Endothelial cell of umbilical vein (primary cell): ENCODE measurements around the gene SEC11A. TPM values are rescaled to one million over a fixed set of nuclear protein-coding genes. Genes with fewer than 3 reads are reported as not detected.

Experiments
- BruUV-seq: library from RNA; stranded (reverse); fragments of 400-500 nt; replicated peaks from 2 replicates; lab custom pipeline; 2021; lab: Mats Ljungman, UMichigan
- CTCF ChIA-PET: fragments of 300-600, 350-600 bp; sonication (Branson Sonifier 250); formaldehyde crosslinking; loops from one replicate; lab custom pipeline; 2021; ENCODE audit warnings: antibody characterized with exemption, inconsistent platforms; lab: Charles Lee
- POLR2A ChIA-PET: fragments of 300-600, 350-600 bp; sonication (Branson Sonifier 250); formaldehyde crosslinking; loops from one replicate; lab custom pipeline; 2021; ENCODE audit warnings: antibody characterized with exemption, inconsistent platforms; lab: Charles Lee
- DNase-seq: peaks from one replicate; pipeline ENCODE4 v3.0.0-alpha.2; 2011; ENCODE audit warnings: low read depth, low spot score
- FAIRE-seq: peaks from 2 replicates; lab custom pipeline; 2011; peaks lifted over from hg19 to GRCh38; lab: Jason Lieb, UNC
- H2AFZ ChIP-seq: 2 replicates; pipeline ENCODE4 v1.6.0; 2012; ENCODE audit warnings: low read depth, low read length, control low read depth, inconsistent platforms
- H3K27ac ChIP-seq: 2 replicates; pipeline ENCODE4 v1.5.1; 2011; ENCODE audit warnings: low read depth, mild to moderate bottlenecking, control low read depth, low read length, moderate library complexity; ENCODE audit not compliant: insufficient read depth
- H3K27me3 ChIP-seq, 2 experiments: 2 replicates each; pipeline versions ENCODE4 v1.6.0 to v1.6.1; 2011; ENCODE audit warnings: low read length in 2 of 2, mixed read lengths in 1 of 2; ENCODE audit not compliant: control insufficient read depth in 2 of 2, insufficient read depth in 2 of 2
- H3K36me3 ChIP-seq, 2 experiments: 2 replicates in 1 of 2; 3 replicates in 1 of 2; pipeline ENCODE4 v1.5.1; 2011; ENCODE audit warnings: low read length in 2 of 2, mild to moderate bottlenecking in 1 of 2, moderate library complexity in 1 of 2; ENCODE audit not compliant: control insufficient read depth in 2 of 2, insufficient read depth in 2 of 2; ENCODE audit errors: extremely low read depth in 1 of 2
- H3K4me1 ChIP-seq: 3 replicates; pipeline ENCODE4 v1.5.1; 2011; ENCODE audit warnings: mild to moderate bottlenecking, low read length; ENCODE audit not compliant: control insufficient read depth, insufficient read depth; ENCODE audit errors: extremely low read depth
- H3K4me2 ChIP-seq: 2 replicates; pipeline ENCODE4 v1.6.1; 2011; ENCODE audit warnings: low read length, control low read depth, mixed read lengths; ENCODE audit not compliant: insufficient read depth
- H3K4me3 ChIP-seq, 3 experiments: fragments of 200-600 bp in 1 of 3; sonication (generic), shearing (Covaris generic) in 1 of 3; replicated peaks in 1 of 3; 2 replicates each; pipeline ENCODE4 v1.5.1; 2011 to 2016; ENCODE audit warnings: control low read depth in 3 of 3, low read length in 3 of 3, mild to moderate bottlenecking in 2 of 3, inconsistent platforms in 1 of 3, low read depth in 1 of 3, moderate library complexity in 1 of 3; ENCODE audit not compliant: insufficient read depth in 1 of 3
- H3K79me2 ChIP-seq: 2 replicates; pipeline ENCODE4 v1.6.0; 2012; ENCODE audit warnings: low read length, inconsistent platforms; ENCODE audit not compliant: control insufficient read depth, insufficient read depth
- H3K9ac ChIP-seq: replicated peaks from 2 replicates; pipeline ENCODE3; 2011; ENCODE audit warnings: low read length, control low read depth; ENCODE audit not compliant: insufficient read depth; ENCODE audit errors: extremely low read depth
- H3K9me1 ChIP-seq: replicated peaks from 3 replicates; pipeline ENCODE4 v1.6.0; 2011; ENCODE audit warnings: mild to moderate bottlenecking, low read length; ENCODE audit not compliant: control insufficient read depth, insufficient read depth; ENCODE audit errors: extremely low read depth
- H3K9me3 ChIP-seq: replicated peaks from 2 replicates; pipeline ENCODE4 v1.5.1; 2012; ENCODE audit warnings: low read length, inconsistent platforms; ENCODE audit not compliant: control insufficient read depth, insufficient read depth
- H4K20me1 ChIP-seq: replicated peaks from 2 replicates; pipeline ENCODE3; 2011; ENCODE audit warnings: mild to moderate bottlenecking, low read length; ENCODE audit not compliant: control insufficient read depth, insufficient read depth; ENCODE audit errors: extremely low read depth
- CTCF ChIP-seq, 2 donors: IDR thresholded peaks; 1 replicate in 1 of 2; 2 replicates in 1 of 2; pipeline ENCODE4 v1.5.1; 2011; ENCODE audit warnings: low read length in 2 of 2, mild to moderate bottlenecking in 2 of 2, moderate library complexity in 2 of 2, control low read depth in 1 of 2, inconsistent platforms in 1 of 2, low read depth in 1 of 2; ENCODE audit not compliant: insufficient read depth in 1 of 2; ENCODE audit errors: extremely low read depth in 1 of 2
- EZH2 ChIP-seq: IDR thresholded peaks from 2 replicates; pipeline ENCODE4 v1.6.1; 2012; ENCODE audit warnings: borderline replicate concordance, low read depth, mild to moderate bottlenecking, moderate library complexity, low read length, inconsistent platforms; ENCODE audit not compliant: severe bottlenecking
- FOS ChIP-seq: IDR thresholded peaks from 2 replicates; pipeline ENCODE4 v1.6.1; 2011; ENCODE audit warnings: mild to moderate bottlenecking, low read length, moderate library complexity, borderline replicate concordance; ENCODE audit not compliant: insufficient read depth
- GATA2 ChIP-seq: IDR thresholded peaks from 2 replicates; pipeline ENCODE4 v1.7.0; 2011; ENCODE audit warnings: low read depth, mild to moderate bottlenecking, moderate library complexity, mixed read lengths, low read length; ENCODE audit not compliant: insufficient read length, insufficient read depth
- JUN ChIP-seq: IDR thresholded peaks from 2 replicates; pipeline ENCODE4 v1.6.1; 2011; ENCODE audit warnings: borderline replicate concordance, low read depth; ENCODE audit not compliant: insufficient read length, insufficient read depth
- MAX ChIP-seq: IDR thresholded peaks from 2 replicates; pipeline ENCODE4 v1.6.1; 2011; ENCODE audit not compliant: insufficient read depth, insufficient read length
- MYC ChIP-seq: IDR thresholded peaks from one replicate; pipeline ENCODE4 v1.6.1; 2011; ENCODE audit warnings: mild to moderate bottlenecking, low read depth, low read length
- POLR2A ChIP-seq: IDR thresholded peaks from 2 replicates; pipeline ENCODE4 v1.6.1; 2012; ENCODE audit warnings: low read depth, mild to moderate bottlenecking, control low read depth, low read length
- POLR2AphosphoS5 ChIP-seq: IDR thresholded peaks from 2 replicates; pipeline ENCODE4 v1.6.1; 2012; ENCODE audit warnings: low read depth, mild to moderate bottlenecking, control low read depth, low read length, moderate library complexity; ENCODE audit not compliant: insufficient read depth
- dilution Hi-C: fragments of 300-500 bp; cut with MboI; formaldehyde crosslinking; loops from one replicate; pipeline ENCODE4 v1.15.0; 2019; ENCODE audit warnings: low sequenced_read_pairs; ENCODE audit not compliant: extremely low pct_ligation_motif_present
- intact Hi-C: fragments of 100-400 bp; cut with micrococcal nuclease; formaldehyde crosslinking; loops from one replicate; pipeline ENCODE4 v1.10.0; 2022
- polyA plus RNA-seq, 4 experiments: library from polyadenylated mRNA; depleted of rRNA in 3 of 4; stranded (reverse) in 3 of 4; unstranded in 1 of 4; fragments of >200 nt; gene quantifications; 2 replicates each; pipeline versions ENCODE4 v1.2.1 to v1.2.3, GENCODE V29; 2011 to 2012; ENCODE audit warnings: missing spikeins in 1 of 4
- total RNA-seq: library from RNA; stranded (reverse); gene quantifications from 2 replicates; pipeline ENCODE4 v1.2.3, GENCODE V29; 2021

Gene SEC11A
- total and polyA plus RNA-seq, 2 donors (not counting 3 experiments of a cell fraction or from before 2014, with no cell fraction given), result 189 to 204 TPM

GRCh38 chr15:84697236-84697990 is 18.5 kb downstream of the SEC11A start:
- Histone ChIP-seq H3K4me3 (no peak overlapping the region), H3K27ac (no peak overlapping the region), H3K9ac (no peak overlapping the region), H3K36me3 (no peaks in the 10 kb centered on the region), H3K27me3 (no peaks in the 10 kb centered on the region), H3K9me1 (no peaks in the 10 kb centered on the region), H3K9me3 (no peaks in the 10 kb centered on the region), H2AFZ (no peak overlapping the region), H3K4me1 (no peaks in the 10 kb centered on the region), H3K4me2 (no peak overlapping the region), H4K20me1 (peaks cover 5% of the 10 kb centered on the region), H3K79me2 (peaks cover 89% of the 10 kb centered on the region)
- TF ChIP-seq POLR2AphosphoS5 (no peak), CTCF (IDR thresholded peaks at IDR 0.05; ENCODE audit: extremely low read depth in 1 of 2, insufficient read depth in 1 of 2, low read depth in 1 of 2, low read length in 2 of 2) (no peak), EZH2 (no peak), GATA2 (no peak), MAX (no peak), FOS (no peak), POLR2A (no peak), MYC (no peak), JUN (no peak)
- ChIA-PET CTCF (interaction anchor here (1.0 to 1.5 kb wide), 5 partner anchors 10 to 28 kb away, joined by 3 to 7 read pairs (median 3); no protein-coding TSS in a partner anchor), POLR2A (interaction anchor here (1.2 kb wide), 1 partner anchor 19 kb away, joined by 6 read pairs; the partner anchor contains the start of gene SEC11A)
- DNase-seq (no peak), FAIRE-seq (no peak)
- no TSS peak for BruUV-seq
- dilution Hi-C loops, result no loop called here
- intact Hi-C loops, result loop anchor here (2.0 kb wide), 1 partner anchor 17 kb away; no protein-coding TSS in a partner anchor
